AML-193 (cell line): Measurements from ENCODE around the gene YBX1.
"Not testable (repeated sequence)": the region's sequence is repeated elsewhere in the genome, so short reads cannot be mapped to it uniquely, and the experiment has no call there.

Experiments
- DNase-seq, 2 experiments: peaks; one replicate each; lab custom pipeline; 2025; lab: John Stamatoyannopoulos, UW

YBX1 gene

GRCh38 chr1:42748461-42749410, 66.5 kb downstream of the YBX1 start:
- no peak for DNase-seq

DNA sequence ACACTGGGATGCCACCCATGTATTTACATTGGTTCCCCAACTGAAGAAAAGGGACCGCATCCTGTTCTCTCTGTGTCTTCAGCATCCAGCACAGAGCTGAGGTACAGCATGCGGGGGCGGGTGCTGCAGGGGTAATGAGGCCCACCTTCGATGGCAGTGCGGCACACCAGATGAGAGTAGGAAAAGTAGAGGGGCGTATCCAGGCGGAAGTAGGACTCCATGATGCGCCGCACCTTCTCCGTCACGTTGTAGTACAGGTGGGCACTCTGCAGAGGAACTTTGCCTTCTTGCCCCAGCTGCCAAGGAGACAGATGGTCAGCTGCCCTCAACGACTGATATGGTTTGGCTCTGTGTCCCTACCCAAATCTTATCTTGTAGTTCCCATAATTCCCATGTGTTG, 67.8 kb downstream of the YBX1 start:
- no peak for DNase-seq

- DNase-seq: not testable (repeated sequence)
These were observed 69.4 kb downstream of the YBX1 start for GRCh38 chr1:42751511-42752070.

- no peak for DNase-seq
These were observed 70.1 kb downstream of the YBX1 start for GRCh38 chr1:42752284-42752683.

- no peak for DNase-seq
These were observed 70.9 kb downstream of the YBX1 start for GRCh38 chr1:42753070-42753469.
